ENCODE results near the gene INS. TPM values are rescaled to one million over a fixed set of nuclear protein-coding genes. Genes with fewer than 3 reads are reported as not detected.

Gene INS
- total RNA-seq: not detected in 2 replicates

DNA sequence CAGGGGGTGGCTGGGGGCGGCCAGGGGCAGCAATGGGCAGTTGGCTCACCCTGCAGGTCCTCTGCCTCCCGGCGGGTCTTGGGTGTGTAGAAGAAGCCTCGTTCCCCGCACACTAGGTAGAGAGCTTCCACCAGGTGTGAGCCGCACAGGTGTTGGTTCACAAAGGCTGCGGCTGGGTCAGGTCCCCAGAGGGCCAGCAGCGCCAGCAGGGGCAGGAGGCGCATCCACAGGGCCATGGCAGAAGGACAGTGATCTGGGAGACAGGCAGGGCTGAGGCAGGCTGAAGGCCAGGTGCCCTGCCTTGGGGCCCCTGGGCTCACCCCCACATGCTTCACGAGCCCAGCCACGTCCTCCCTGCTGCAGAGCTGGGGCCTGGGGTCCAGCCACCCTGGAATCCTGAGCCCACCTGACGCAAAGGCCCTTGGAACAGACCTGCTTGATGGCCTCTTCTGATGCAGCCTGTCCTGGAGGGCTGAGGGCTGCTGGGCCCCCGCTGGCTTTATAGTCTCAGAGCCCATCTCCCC lies at the start of gene INS:
Gene INS (minus strand): TSS at position 474 of the 524 bp plus-strand sequence. CDS start 238 bp downstream, at position 236.
- intact Hi-C loops (cut with micrococcal nuclease): no loop called here

GRCh38 chr11:2210366-2211112 lies 49.5 kb upstream of the INS start:
- intact Hi-C loops (cut with micrococcal nuclease): no loop called here

GRCh38 chr11:2209900-2210321 lies 48.9 kb upstream of the INS start:
- intact Hi-C loops (cut with micrococcal nuclease): loop anchor here (10.0 kb wide), 1 partner anchor 55 kb away; no protein-coding TSS in a partner anchor

GRCh38 chr11:2209370-2209801 lies 48.4 kb upstream of the INS start:
- intact Hi-C loops (cut with micrococcal nuclease): loop anchor here (10.0 kb wide), 1 partner anchor 55 kb away; no protein-coding TSS in a partner anchor

GRCh38 chr11:2208691-2209369 lies 47.8 kb upstream of the INS start:
- intact Hi-C loops (cut with micrococcal nuclease): loop anchor here (10.0 kb wide), 1 partner anchor 56 kb away; no protein-coding TSS in a partner anchor

- intact Hi-C loops (cut with micrococcal nuclease): loop anchor here (10.0 kb wide), 1 partner anchor 57 kb away; no protein-coding TSS in a partner anchor
Observed at GRCh38 chr11:2207773-2208621, 47.0 kb upstream of the INS start.

DNA sequence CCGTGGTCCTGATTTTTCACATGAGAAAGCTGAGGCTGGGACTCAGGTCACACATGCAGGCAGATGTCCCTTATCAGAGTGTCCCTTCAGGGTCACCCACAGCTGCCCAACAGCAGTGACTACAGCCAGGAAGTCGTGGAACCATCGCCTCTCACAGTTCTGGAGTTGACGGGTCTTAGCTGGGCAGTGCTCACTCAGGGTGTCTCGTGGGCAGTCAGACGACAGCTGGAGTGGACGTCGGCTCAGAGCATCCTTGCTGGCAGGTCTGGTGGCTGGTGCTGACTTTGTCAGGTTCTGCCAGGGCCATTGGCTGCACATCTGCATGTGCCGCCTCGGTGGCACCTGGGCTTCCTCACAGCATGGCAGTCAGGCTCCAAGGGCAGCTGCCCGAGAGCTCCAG lies 46.2 kb upstream of the INS start:
- intact Hi-C loops (cut with micrococcal nuclease): loop anchor here (10.0 kb wide), 1 partner anchor 58 kb away; no protein-coding TSS in a partner anchor

GRCh38 chr11:2205981-2206690 lies 45.1 kb upstream of the INS start:
- intact Hi-C loops (cut with micrococcal nuclease): loop anchor here (10.0 kb wide), 1 partner anchor 59 kb away; no protein-coding TSS in a partner anchor

GRCh38 chr11:2205214-2205720 lies 44.3 kb upstream of the INS start:
- intact Hi-C loops (cut with micrococcal nuclease): loop anchor here (10.0 kb wide), 1 partner anchor 60 kb away; no protein-coding TSS in a partner anchor

DNA sequence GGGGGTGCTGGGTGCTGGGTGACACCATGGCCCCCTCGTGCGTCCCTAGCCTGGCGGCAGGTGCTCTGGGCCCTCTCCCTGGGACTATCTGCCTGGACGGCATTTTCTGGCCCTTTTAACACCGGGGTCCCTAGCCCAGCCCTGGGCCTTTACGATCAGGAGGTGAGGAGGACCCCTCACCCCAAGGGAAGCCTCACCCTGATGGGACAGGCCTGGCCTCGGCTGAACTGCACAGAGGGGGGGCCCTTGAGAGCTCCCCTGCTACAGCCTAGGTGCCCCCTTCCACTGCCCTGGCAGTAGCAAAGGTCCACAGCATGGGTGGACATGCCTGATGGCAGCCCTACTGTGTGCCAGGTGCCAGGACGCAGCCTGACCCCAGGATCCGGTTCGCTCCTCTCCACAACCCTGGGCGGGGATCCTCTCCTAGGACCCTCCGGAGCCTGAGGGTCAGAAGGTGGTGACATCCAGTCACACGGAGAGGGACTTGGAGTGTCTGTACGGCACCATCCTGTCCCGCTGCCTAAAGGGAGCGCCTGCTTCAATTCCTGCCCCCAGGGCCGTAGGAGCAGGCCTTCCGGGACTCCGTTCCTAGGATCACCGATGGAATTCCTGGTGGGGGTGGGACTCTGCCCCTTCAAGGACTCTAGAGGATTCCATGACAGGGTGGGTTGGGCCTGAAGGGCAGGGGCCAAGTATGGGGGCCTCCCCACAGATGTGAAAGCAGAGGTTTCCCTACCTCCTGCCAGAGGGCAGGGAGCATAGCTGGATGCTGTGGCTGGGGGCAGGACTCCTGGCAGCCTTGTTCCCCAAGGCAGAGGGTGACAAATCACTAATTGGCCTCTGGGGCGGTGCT lies 43.6 kb upstream of the INS start:
- intact Hi-C loops (cut with micrococcal nuclease): loop anchor here (10.0 kb wide), 1 partner anchor 60 kb away; no protein-coding TSS in a partner anchor

GRCh38 chr11:2203440-2204259 lies 42.6 kb upstream of the INS start:
- intact Hi-C loops (cut with micrococcal nuclease): loop anchor here (10.0 kb wide), 1 partner anchor 61 kb away; no protein-coding TSS in a partner anchor

DNA sequence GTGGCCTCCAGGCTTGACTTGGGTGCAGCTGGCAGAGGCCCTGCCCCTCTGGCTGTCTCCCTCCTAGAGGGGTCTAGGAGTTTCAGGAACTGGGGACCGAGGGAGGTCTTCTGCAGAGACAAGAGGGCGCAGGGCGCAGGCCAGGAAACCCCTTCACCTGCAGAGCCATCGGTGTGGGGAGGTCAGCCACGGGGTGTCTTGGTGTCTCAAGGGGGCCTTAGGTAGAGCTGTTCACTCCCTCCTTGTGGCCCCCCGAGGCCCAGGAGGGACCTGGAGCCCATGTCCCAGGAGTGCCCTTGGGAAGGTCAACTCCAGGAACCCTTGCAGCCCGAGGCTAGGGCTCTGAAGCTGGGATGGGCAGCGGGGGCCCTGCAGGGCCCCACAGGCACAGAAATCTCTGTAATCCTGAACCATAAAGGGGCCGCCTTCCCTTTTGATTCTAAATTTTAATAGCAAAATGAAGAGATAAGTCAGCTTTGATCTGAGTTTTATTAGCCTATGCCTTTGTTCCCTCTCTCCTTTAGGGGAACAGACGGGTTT lies 42.0 kb upstream of the INS start:
- intact Hi-C loops (cut with micrococcal nuclease): loop anchor here (10.0 kb wide), 1 partner anchor 62 kb away; no protein-coding TSS in a partner anchor

DNA sequence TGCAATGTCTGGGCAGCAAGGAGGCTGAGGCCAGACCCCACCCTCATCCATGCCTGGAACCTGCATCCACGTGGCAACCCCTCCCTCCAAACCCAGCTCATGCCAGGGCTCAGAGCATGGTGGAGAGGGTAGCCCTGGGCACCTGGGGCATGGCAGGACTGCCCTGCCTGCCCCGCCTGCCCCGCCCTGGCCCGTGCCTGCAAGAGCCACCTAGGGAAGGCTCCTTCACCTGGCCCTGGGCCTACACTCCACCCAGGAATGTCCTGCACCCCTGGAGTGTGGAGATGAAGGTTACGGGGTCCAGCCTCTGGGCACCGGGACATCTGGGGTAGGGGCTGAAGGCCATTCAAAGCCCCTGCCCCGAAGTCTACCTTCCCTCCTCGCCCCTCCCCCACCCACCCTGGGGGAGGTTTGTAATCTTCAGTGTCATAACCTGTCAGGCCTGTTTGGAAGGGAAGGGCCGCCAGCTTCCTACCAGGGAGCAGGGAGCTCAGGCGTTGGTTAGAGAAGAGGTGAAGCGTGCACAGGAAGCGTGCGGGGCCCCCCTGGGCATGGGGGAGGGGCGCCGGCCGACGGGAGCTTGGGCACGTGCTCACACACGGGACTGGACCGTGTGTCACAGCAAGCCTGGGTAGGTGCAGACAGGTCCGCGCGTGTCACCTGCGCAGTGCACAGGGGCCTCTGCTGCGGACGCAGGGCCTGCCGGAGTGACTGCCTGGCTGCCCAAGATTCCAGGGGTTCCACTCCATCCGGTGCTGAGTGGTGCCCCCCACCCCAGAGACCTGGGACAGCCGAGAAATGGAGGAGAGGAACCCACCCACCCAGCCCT lies 41.3 kb upstream of the INS start:
- intact Hi-C loops (cut with micrococcal nuclease): loop anchor here (10.0 kb wide), 1 partner anchor 63 kb away; no protein-coding TSS in a partner anchor

GRCh38 chr11:2201542-2201941 lies 40.5 kb upstream of the INS start:
- intact Hi-C loops (cut with micrococcal nuclease): loop anchor here (10.0 kb wide), 1 partner anchor 63 kb away; no protein-coding TSS in a partner anchor

- intact Hi-C loops (cut with micrococcal nuclease): loop anchor here (10.0 kb wide), 1 partner anchor 64 kb away; no protein-coding TSS in a partner anchor
Observed at GRCh38 chr11:2200957-2201519, 40.0 kb upstream of the INS start.

DNA sequence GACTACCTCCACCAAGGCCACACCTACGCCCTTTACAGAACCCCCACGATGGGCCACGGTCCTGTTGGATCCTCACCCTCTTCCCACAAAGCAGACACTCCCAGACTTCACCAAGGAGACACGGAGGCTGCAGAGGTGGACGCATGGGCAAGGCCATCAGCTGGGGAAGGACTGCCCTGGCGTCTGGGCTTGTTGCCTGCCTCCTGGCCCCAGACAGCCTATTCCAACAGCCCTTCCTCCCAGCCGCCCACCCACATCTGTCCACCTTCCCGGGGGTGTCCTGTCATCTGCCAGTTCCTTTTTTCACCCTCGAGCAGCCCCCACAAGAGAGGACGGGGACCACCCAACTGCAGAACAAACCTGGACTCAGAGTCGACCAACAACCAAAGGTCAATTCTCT lies 39.5 kb upstream of the INS start:
- intact Hi-C loops (cut with micrococcal nuclease): loop anchor here (10.0 kb wide), 1 partner anchor 64 kb away; no protein-coding TSS in a partner anchor
